MM.1S (cell line): ENCODE measurements around the gene USP32.

Experiments used
- CTCF ChIP-seq: fragments of 300-600 bp; sonication (generic); IDR thresholded peaks from 2 replicates; pipeline ENCODE4 v1.5.1; 2016; ENCODE audit warnings: antibody characterized with exemption, low read length, mixed read lengths
- EZH2 ChIP-seq: fragments of 300-600 bp; sonication (generic); optimal IDR thresholded peaks from 2 replicates; pipeline ENCODE3; 2017; ENCODE audit warnings: low read depth, mild to moderate bottlenecking, antibody characterized with exemption, low read length, mixed read lengths
- EZH2phosphoT487 ChIP-seq: fragments of 300-600 bp; sonication (generic); IDR thresholded peaks from 2 replicates; pipeline ENCODE4 v1.6.1; 2018; ENCODE audit warnings: antibody characterized with exemption, low read length

- TF ChIP-seq CTCF: no peak
- TF ChIP-seq EZH2phosphoT487: no peak
- TF ChIP-seq EZH2: no peak
Measured at GRCh38 chr17:60386147-60387058, 5.5 kb downstream of the USP32 start.
